Activated CD4-positive, alpha-beta memory T cell treated with anti-CD3 and anti-CD28 coated beads, Interleukin-2, amount 10 ng/mL, durations not matched to agents 7 days and 5 days (primary cell): ENCODE data around the gene ZNF502. TPM values are rescaled to one million over a fixed set of nuclear protein-coding genes. Genes with fewer than 3 reads are reported as not detected.

Experiments
- total RNA-seq, 2 experiments: library from RNA; stranded (reverse); gene quantifications; one replicate each; pipeline ENCODE4 v1.2.3, GENCODE V29; 2021

ZNF502 gene
- total RNA-seq, 2 experiments from 2014 or later, result 0.86 to 0.95 TPM

Other genes starting within 250 kb of the ZNF502 start
- 10 to 100 TPM; 17.8 to 19.6 TPM for gene ZNF445, start 235.0 kb upstream of the ZNF502 start, total RNA-seq
- under 1 TPM; 0.60 to 0.98 TPM for gene ZKSCAN7, start 157.5 kb upstream of the ZNF502 start, total RNA-seq
- not detected for gene ZNF660, start 127.7 kb upstream of the ZNF502 start, total RNA-seq
- gene ZNF197, start 87.6 kb upstream of the ZNF502 start, total RNA-seq, result 10 to 100 TPM; 13.4 to 14.0 TPM
- gene ZNF35, start 63.9 kb upstream of the ZNF502 start, total RNA-seq, result 1 to 10 TPM; 1.9 to 3.5 TPM
- 1 to 10 TPM; 2.0 to 2.5 TPM for gene ZNF501, start 17.0 kb downstream of the ZNF502 start, total RNA-seq
- gene KIAA1143, start 49.0 kb downstream of the ZNF502 start, total RNA-seq, result 10 to 100 TPM; 31.3 to 35.9 TPM
- 10 to 100 TPM; 52.5 to 53.2 TPM for gene KIF15, start 49.1 kb downstream of the ZNF502 start, total RNA-seq
- gene TMEM42, start 149.3 kb downstream of the ZNF502 start, total RNA-seq, result 1 to 10 TPM; 9.3 to 9.7 TPM
- gene TGM4, start 161.9 kb downstream of the ZNF502 start, total RNA-seq, result not detected